Measurements from ENCODE around the gene LCTL. TPM values are rescaled to one million over a fixed set of nuclear protein-coding genes. Genes with fewer than 3 reads are reported as not detected.

LCTL gene
- total RNA-seq, 1 donor from 2014 or later = 12.8 TPM

- no peak overlapping the region for H3K27ac Mint-ChIP-seq (ENCODE audit: unreplicated experiment)
- Histone ChIP-seq H2AFZ (ENCODE audit: low read depth, low read length) (no peak overlapping the region), H3K9ac (ENCODE audit: low read length) (no peak overlapping the region), H3K36me3 (ENCODE audit: insufficient read depth, low read length) (no peaks in the 10 kb centered on the region), H3K4me1 (ENCODE audit: insufficient read depth, low read length) (no peaks in the 10 kb centered on the region), H3K27ac (ENCODE audit: low read depth, low read length) (no peak overlapping the region), H3K9me3 (ENCODE audit: insufficient read depth, low read depth, low read length) (no peaks in the 10 kb centered on the region), H3K27me3 (ENCODE audit: insufficient read depth, low read length) (peaks cover 6% of the 10 kb centered on the region), H3K4me2 (ENCODE audit: low read length) (no peak overlapping the region), H3K79me2 (ENCODE audit: insufficient read depth, low read length) (no peaks in the 10 kb centered on the region), H3K4me3 (ENCODE audit: insufficient read depth, low read depth, low read length) (no peak overlapping the region), H4K20me1 (ENCODE audit: insufficient read depth, low read length) (no peaks in the 10 kb centered on the region)
- peaks cover 45% of the 10 kb centered on the region for H3K27me3 Mint-ChIP-seq (ENCODE audit: low read depth, unreplicated experiment)
- FAIRE-seq (no peak), DNase-seq (ENCODE audit: low read depth) (no peak)
- H3K4me3 Mint-ChIP-seq (ENCODE audit: unreplicated experiment) = no peak overlapping the region
- no peaks in the 10 kb centered on the region for H3K4me1 Mint-ChIP-seq (ENCODE audit: low read depth, unreplicated experiment)
- no peaks in the 10 kb centered on the region for H3K9me3 Mint-ChIP-seq (ENCODE audit: unreplicated experiment)
- TF ChIP-seq CTCF (IDR thresholded peaks at IDR 0.05; ENCODE audit: insufficient read depth, low read depth, low read length) = no peak
- TF ChIP-seq EZH2 (IDR thresholded peaks at IDR 0.05; ENCODE audit: insufficient read depth, low read length) = no peak
- H3K36me3 Mint-ChIP-seq (ENCODE audit: low read depth, unreplicated experiment) = no peaks in the 10 kb centered on the region
Observed at GRCh38 chr15:66599536-66600239, 33.9 kb upstream of the LCTL start.

GRCh38 chr15:66598095-66598815, 32.5 kb upstream of the LCTL start:
- Histone ChIP-seq H3K4me3 (ENCODE audit: insufficient read depth, low read depth, low read length) (no peak overlapping the region), H2AFZ (ENCODE audit: low read depth, low read length) (no peak overlapping the region), H3K9me3 (ENCODE audit: insufficient read depth, low read depth, low read length) (no peaks in the 10 kb centered on the region), H3K27me3 (ENCODE audit: insufficient read depth, low read length) (peaks cover 6% of the 10 kb centered on the region), H3K27ac (ENCODE audit: low read depth, low read length) (no peak overlapping the region), H3K79me2 (ENCODE audit: insufficient read depth, low read length) (no peaks in the 10 kb centered on the region), H3K36me3 (ENCODE audit: insufficient read depth, low read length) (no peaks in the 10 kb centered on the region), H3K4me2 (ENCODE audit: low read length) (no peak overlapping the region), H3K9ac (ENCODE audit: low read length) (no peak overlapping the region), H4K20me1 (ENCODE audit: insufficient read depth, low read length) (no peaks in the 10 kb centered on the region), H3K4me1 (ENCODE audit: insufficient read depth, low read length) (no peaks in the 10 kb centered on the region)
- Mint-ChIP-seq H3K27me3 (ENCODE audit: low read depth, unreplicated experiment) (peaks cover 50% of the 10 kb centered on the region), H3K4me3 (ENCODE audit: unreplicated experiment) (no peak overlapping the region), H3K9me3 (ENCODE audit: unreplicated experiment) (no peaks in the 10 kb centered on the region), H3K36me3 (ENCODE audit: low read depth, unreplicated experiment) (no peaks in the 10 kb centered on the region), H3K27ac (ENCODE audit: unreplicated experiment) (no peak overlapping the region), H3K4me1 (ENCODE audit: low read depth, unreplicated experiment) (no peaks in the 10 kb centered on the region)
- no peak for TF ChIP-seq CTCF (IDR thresholded peaks at IDR 0.05; ENCODE audit: insufficient read depth, low read depth, low read length)
- TF ChIP-seq EZH2 (IDR thresholded peaks at IDR 0.05; ENCODE audit: insufficient read depth, low read length) = no peak
- DNase-seq (ENCODE audit: low read depth) = no peak
- FAIRE-seq = no peak
